ENCODE data around the gene GALNS.

GRCh38 chr16:88817785-88818574 is 38.8 kb downstream of the GALNS start:
- TF ChIP-seq CTCF (IDR thresholded peaks at IDR 0.05) = no peak
- TF ChIP-seq POLR2A (IDR thresholded peaks at IDR 0.05) = no peak
